HepG2 (cell line): ENCODE measurements around the gene OR5AN1. TPM values are rescaled to one million over a fixed set of nuclear protein-coding genes. Genes with fewer than 3 reads are reported as not detected.

ENCODE experiments used
- ATAC-seq: fragments of 200-7000 bp; cut with Tn5 transposase; 3 replicates; pipeline ENCODE4 v1.9.1; 2020; ENCODE audit warnings: mild to moderate bottlenecking, moderate library complexity
- BruUV-seq: library from RNA; stranded (reverse); fragments of 400-500 nt; replicated peaks from 2 replicates; lab custom pipeline; 2021; lab: Mats Ljungman, UMichigan
- CTCF ChIA-PET: fragments of 300-600 bp; formaldehyde crosslinking; extraction: SDS; loops from one replicate; lab custom pipeline; 2021; ENCODE audit warnings: low total read pairs, inconsistent platforms, low intra/inter-chr PET ratio; lab: Yijun Ruan, JAX
- POLR2A ChIA-PET: fragments of 350-600 bp; sonication (Branson Sonifier 250); formaldehyde crosslinking; loops from one replicate; lab custom pipeline; 2020; ENCODE audit warnings: antibody characterized with exemption, inconsistent platforms; lab: Yijun Ruan, JAX
- DNase-seq: peaks from one replicate; pipeline ENCODE4 v3.0.0-alpha.2; 2015; ENCODE audit warnings: low spot score
- FAIRE-seq: peaks from 3 replicates; lab custom pipeline; 2011; peaks lifted over from hg19 to GRCh38; lab: Jason Lieb, UNC
- H2AFZ ChIP-seq: one replicate; pipeline ENCODE4 v1.6.1; 2011; ENCODE audit warnings: low read length, inconsistent platforms
- H3K27ac ChIP-seq: fragments of 300-600 bp; 3 replicates; pipeline ENCODE4 v1.8.0; 2011; ENCODE audit warnings: mixed run types, mild to moderate bottlenecking, mixed read lengths, low read length, inconsistent platforms; ENCODE audit not compliant: insufficient read depth; ENCODE audit errors: extremely low read length
- H3K27me3 ChIP-seq, 2 experiments: fragments of 200-600 bp in 1 of 2; 2 replicates in 1 of 2; 3 replicates in 1 of 2; pipeline versions ENCODE4 v1.6.0 to v1.8.0; 2011; ENCODE audit warnings: low read length in 2 of 2, mild to moderate bottlenecking in 2 of 2, moderate library complexity in 2 of 2, inconsistent platforms in 1 of 2; ENCODE audit not compliant: insufficient read depth in 2 of 2, control insufficient read depth in 1 of 2
- H3K36me3 ChIP-seq, 2 experiments: fragments of 200-600 bp in 1 of 2; replicated peaks in 1 of 2; 2 replicates in 1 of 2; 3 replicates in 1 of 2; pipeline versions ENCODE4 v1.5.1 to v1.8.0; 2011; ENCODE audit warnings: low read length in 2 of 2, inconsistent platforms in 1 of 2; ENCODE audit not compliant: insufficient read depth in 2 of 2, control insufficient read depth in 1 of 2
- H3K4me1 ChIP-seq: 2 replicates; pipeline ENCODE4 v1.5.1; 2012; ENCODE audit warnings: low read length, inconsistent platforms; ENCODE audit not compliant: insufficient read depth
- H3K4me2 ChIP-seq: 2 replicates; pipeline ENCODE4 v1.6.0; 2011; ENCODE audit warnings: low read depth, low read length, inconsistent platforms
- H3K4me3 ChIP-seq, 3 experiments: fragments of 200-600 bp in 1 of 3; sonication (generic), shearing (Covaris generic) in 1 of 3; replicated peaks in 1 of 3; 2 replicates each; pipeline ENCODE4 v1.5.1; 2011 to 2016; ENCODE audit warnings: low read length in 3 of 3, inconsistent platforms in 2 of 3, low read depth in 2 of 3, mild to moderate bottlenecking in 2 of 3, control low read depth in 1 of 3, mixed read lengths in 1 of 3; ENCODE audit not compliant: insufficient read depth in 1 of 3
- H3K79me2 ChIP-seq: one replicate; pipeline ENCODE4 v1.6.1; 2011; ENCODE audit warnings: low read length, inconsistent platforms; ENCODE audit not compliant: insufficient read depth
- H3K9ac ChIP-seq: 2 replicates; pipeline ENCODE4 v1.6.0; 2011; ENCODE audit warnings: mild to moderate bottlenecking, low read depth, low read length, inconsistent platforms; ENCODE audit not compliant: insufficient read depth
- H3K9me3 ChIP-seq: 2 replicates; pipeline ENCODE4 v1.5.1; 2012; ENCODE audit warnings: mild to moderate bottlenecking, low read length
- H4K20me1 ChIP-seq: 2 replicates; pipeline ENCODE4 v1.6.0; 2011; ENCODE audit warnings: inconsistent platforms, mild to moderate bottlenecking, low read length, moderate library complexity; ENCODE audit not compliant: insufficient read depth
- ARHGAP35 ChIP-seq: sonication (generic); formaldehyde crosslinking; IDR thresholded peaks from 2 replicates; pipeline ENCODE4 v1.9.0; 2022; ENCODE audit warnings: mild to moderate bottlenecking, inconsistent platforms, moderate library complexity, missing genetic modification reagents, borderline replicate concordance
- ARID5B ChIP-seq: IDR thresholded peaks from 2 replicates; pipeline ENCODE4 v1.4.0; 2020; ENCODE audit warnings: mild to moderate bottlenecking, missing genetic modification reagents
- HOXA9 ChIP-seq: sonication (generic); formaldehyde crosslinking; IDR thresholded peaks from 2 replicates; pipeline ENCODE4 v1.8.1; 2022; ENCODE audit warnings: missing genetic modification reagents, mild to moderate bottlenecking, moderate library complexity, borderline replicate concordance
- MLLT10 ChIP-seq: sonication (generic); formaldehyde crosslinking; IDR thresholded peaks from 2 replicates; pipeline ENCODE4 v1.4.0; 2020; ENCODE audit warnings: missing genetic modification reagents
- ZFAT ChIP-seq: sonication (generic); formaldehyde crosslinking; conservative IDR thresholded peaks from 2 replicates; pipeline ENCODE4 v1.8.1; 2023; ENCODE audit warnings: missing genetic modification reagents, inconsistent platforms
- ZMYM2 ChIP-seq: sonication (generic); formaldehyde crosslinking; IDR thresholded peaks from 2 replicates; pipeline ENCODE4 v1.8.0; 2022; ENCODE audit warnings: mild to moderate bottlenecking, missing genetic modification reagents
- ZNF17 ChIP-seq: sonication (generic); formaldehyde crosslinking; IDR thresholded peaks from 2 replicates; pipeline ENCODE4 v1.5.0; 2020; ENCODE audit warnings: mild to moderate bottlenecking, missing genetic modification reagents
- ZNF766 ChIP-seq: sonication (generic); formaldehyde crosslinking; IDR thresholded peaks from 2 replicates; pipeline ENCODE4 v1.5.0; 2020; ENCODE audit warnings: missing genetic modification reagents, borderline replicate concordance
- WGBS: methylation state at CpG from one replicate; pipeline ENCODE4 v1.1.6; 2017; ENCODE audit warnings: low lambda C conversion rate; 5-methylcytosine and 5-hydroxymethylcytosine counted together
- in situ Hi-C: cut with HindIII; loops from 2 replicates; pipeline ENCODE4 v1.10.0; 2017; ENCODE audit warnings: low pct_unique_long_range_greater_than_20kb; ENCODE audit not compliant: extremely low pct_ligation_motif_present
- intact Hi-C: fragments of 100-400 bp; cut with micrococcal nuclease; formaldehyde crosslinking; loops from one replicate; pipeline ENCODE4 v1.10.0; 2022; ENCODE audit not compliant: unreplicated experiment
- polyA plus RNA-seq, 8 experiments: library from polyadenylated mRNA; depleted of rRNA in 3 of 8; stranded (reverse) in 7 of 8; unstranded in 1 of 8; fragments of >200 nt; fragmentation: Illumina TruSeq in 4 of 8; extraction: Trizol in 4 of 8; gene quantifications; 2 replicates each; pipeline versions ENCODE4 v1.2.1 to v1.2.3, GENCODE V29; 2011 to 2016; ENCODE audit warnings: low read depth in 4 of 8, missing spikeins in 1 of 8, mixed read lengths in 1 of 8; ENCODE audit not compliant: insufficient read depth in 1 of 8
- total RNA-seq, 5 experiments: library from RNA; depleted of rRNA; stranded (reverse); fragments of >200 nt; fragmentation: Illumina TruSeq; extraction: Trizol; gene quantifications; 2 replicates each; pipeline ENCODE4 v1.2.3, GENCODE V29; 2016; ENCODE audit warnings: low read depth in 1 of 5

Gene OR5AN1
- total and polyA plus RNA-seq, 2 of the 13 experiments (the other 11 are each of a cell fraction or from before 2014, with no cell fraction given): not detected

- no peak overlapping the region for H3K4me3 ChIP-seq
- intact Hi-C loops: no loop called here
- H3K4me2 ChIP-seq: no peak overlapping the region
- in situ Hi-C loops: no loop called here
- no TSS peak for BruUV-seq
- ATAC-seq (no peak), DNase-seq (no peak), FAIRE-seq (no peak)
- no peak overlapping the region for H3K9ac ChIP-seq
- no peak for TF ChIP-seq ARHGAP35
- TF ChIP-seq MLLT10 (CRISPR knock-in tag): no peak
- TF ChIP-seq HOXA9 (CRISPR knock-in tag): no peak
- TF ChIP-seq ZNF17: no peak
- no peak for TF ChIP-seq ARID5B (CRISPR knock-in tag)
- no peak for TF ChIP-seq ZNF766 (CRISPR knock-in tag)
- no peak for TF ChIP-seq ZMYM2
- no peak for TF ChIP-seq ZFAT (CRISPR knock-in tag)
- no peaks in the 10 kb centered on the region for H3K36me3 ChIP-seq
- no peaks in the 10 kb centered on the region for H3K9me3 ChIP-seq
- H4K20me1 ChIP-seq: no peaks in the 10 kb centered on the region
- H3K27me3 ChIP-seq: no peaks in the 10 kb centered on the region
- H3K4me1 ChIP-seq: no peaks in the 10 kb centered on the region
- POLR2A ChIA-PET: no interaction called here
- CTCF ChIA-PET: no interaction called here
- H3K79me2 ChIP-seq: no peaks in the 10 kb centered on the region
- no peak overlapping the region for H3K27ac ChIP-seq
- 61% methylated on average over 5 of the region's 5 CpGs for WGBS
- H2AFZ ChIP-seq: no peak overlapping the region
Observed at GRCh38 chr11:59416613-59417012, 57.9 kb downstream of the OR5AN1 start.
